HG03064 (cell line): Measurements from ENCODE around the gene CDCA3.

Experiments used
- ATAC-seq: cut with Tn5 transposase; IDR thresholded peaks from one replicate; pipeline ENCODE4 v1.9.1; 2021; ENCODE audit warnings: low read depth; ENCODE audit not compliant: unreplicated experiment

CDCA3 gene

GRCh38 chr12:6823182-6824084 lies 27.7 kb downstream of the CDCA3 start:
- no peak for ATAC-seq

GRCh38 chr12:6822426-6823135 lies 28.5 kb downstream of the CDCA3 start:
- no peak for ATAC-seq

- ATAC-seq = no peak
These were observed 29.3 kb downstream of the CDCA3 start, which contains the start of gene GPR162 for GRCh38 chr12:6821591-6822425. Gene GPR162, plus strand, starts transcription at chr12:6821821. Its CDS starts 2,078 bp downstream, at chr12:6823899.

- ATAC-seq = no peak
These were observed 30.9 kb downstream of the CDCA3 start for GRCh38 chr12:6820166-6820565.

GRCh38 chr12:6819106-6820030 lies 31.7 kb downstream of the CDCA3 start:
- ATAC-seq = no peak

GRCh38 chr12:6818645-6819044 lies 32.4 kb downstream of the CDCA3 start:
- ATAC-seq = no peak

GRCh38 chr12:6818222-6818621 lies 32.9 kb downstream of the CDCA3 start:
- no peak for ATAC-seq

- ATAC-seq = no peak
These were observed 33.4 kb downstream of the CDCA3 start for GRCh38 chr12:6817662-6818157.

GRCh38 chr12:6817098-6817497 lies 34.0 kb downstream of the CDCA3 start:
- no peak for ATAC-seq

GRCh38 chr12:6816598-6816997 lies 34.5 kb downstream of the CDCA3 start:
- no peak for ATAC-seq

GRCh38 chr12:6813363-6813762 lies 37.7 kb downstream of the CDCA3 start:
- ATAC-seq = no peak

GRCh38 chr12:6810758-6811157 lies 40.3 kb downstream of the CDCA3 start:
- no peak for ATAC-seq

- no peak for ATAC-seq
These were observed 42.0 kb downstream of the CDCA3 start for GRCh38 chr12:6809056-6809455.

GRCh38 chr12:6807170-6807569 lies 43.9 kb downstream of the CDCA3 start:
- ATAC-seq = no peak

- ATAC-seq = no peak
These were observed 51.9 kb downstream of the CDCA3 start for GRCh38 chr12:6799147-6799546.
